Neural progenitor cell (in vitro differentiated cells): ENCODE data around the gene DLL1.

Experiments
- CTCF ChIP-seq: fragments of 200-600 bp; sonication (generic); IDR thresholded peaks from 2 replicates; pipeline ENCODE4 v1.5.1; 2017; ENCODE audit warnings: antibody characterized with exemption, mild to moderate bottlenecking
- EZH2 ChIP-seq: fragments of 200-600 bp; sonication (generic); IDR thresholded peaks from 2 replicates; pipeline ENCODE4 v1.6.1; 2017; ENCODE audit warnings: antibody characterized with exemption, mild to moderate bottlenecking, moderate library complexity
- EZH2phosphoT487 ChIP-seq: fragments of 200-600 bp; sonication (generic); IDR thresholded peaks from 2 replicates; pipeline ENCODE4 v1.6.1; 2017; ENCODE audit warnings: antibody characterized with exemption

GRCh38 chr6:170294298-170294730 lies 3.4 kb upstream of the DLL1 start:
- no peak for TF ChIP-seq CTCF
- no peak for TF ChIP-seq EZH2
- no peak for TF ChIP-seq EZH2phosphoT487
